Activated naive CD8-positive, alpha-beta T cell treated with anti-CD3 and anti-CD28 coated beads, Interleukin-2, amount 10 ng/mL, durations not matched to agents 7 days and 5 days (primary cell): Measurements from ENCODE around the gene CAPN15. TPM values are rescaled to one million over a fixed set of nuclear protein-coding genes. Genes with fewer than 3 reads are reported as not detected.

Experiments
- ATAC-seq: fragments of 150-1000 bp; cut with Tn5 transposase; one replicate; pipeline ENCODE4 v1.10.0; 2021; ENCODE audit warnings: low read depth, moderate library complexity
- POLR2A ChIA-PET: fragments of 350-600 bp; sonication (Branson Sonifier 250); formaldehyde crosslinking; loops from one replicate; lab custom pipeline; 2021; ENCODE audit warnings: antibody characterized with exemption; lab: Charles Lee
- DNase-seq: peaks from one replicate; pipeline ENCODE4 v3.0.0; 2021
- H3K27ac Mint-ChIP-seq: one replicate; pipeline ENCODE4 v1.8.0; 2022; ENCODE audit warnings: mild to moderate bottlenecking, mixed read lengths
- H3K27me3 Mint-ChIP-seq: one replicate; pipeline ENCODE4 v1.8.0; 2022; ENCODE audit warnings: mild to moderate bottlenecking, moderate library complexity, mixed read lengths
- H3K36me3 Mint-ChIP-seq: one replicate; pipeline ENCODE4 v1.8.0; 2021; ENCODE audit warnings: mild to moderate bottlenecking, mixed read lengths
- H3K4me1 Mint-ChIP-seq: one replicate; pipeline ENCODE4 v1.8.0; 2021; ENCODE audit warnings: mixed read lengths
- H3K4me3 Mint-ChIP-seq: one replicate; pipeline ENCODE4 v1.8.0; 2022; ENCODE audit warnings: mild to moderate bottlenecking, moderate library complexity, mixed read lengths
- H3K9me3 Mint-ChIP-seq: one replicate; pipeline ENCODE4 v1.8.0; 2021; ENCODE audit warnings: mixed read lengths
- total RNA-seq, 2 experiments: library from RNA; stranded (reverse); gene quantifications; one replicate each; pipeline ENCODE4 v1.2.3, GENCODE V29; 2021

Gene CAPN15
- total RNA-seq, 2 experiments from 2014 or later, result 83.5 to 87.4 TPM

GRCh38 chr16:582218-582613 lies 54.7 kb downstream of the CAPN15 start:
- no peak for DNase-seq
- Mint-ChIP-seq H3K36me3 (no peaks in the 10 kb centered on the region), H3K9me3 (no peaks in the 10 kb centered on the region), H3K4me3 (no peak overlapping the region), H3K27me3 (no peaks in the 10 kb centered on the region), H3K4me1 (peaks cover 3% of the 10 kb centered on the region), H3K27ac (no peak overlapping the region)
- no peak for ATAC-seq
- POLR2A ChIA-PET, result no interaction called here

- no peaks in the 10 kb centered on the region for H3K27me3 Mint-ChIP-seq
- no peaks in the 10 kb centered on the region for H3K36me3 Mint-ChIP-seq
- no peak overlapping the region for H3K27ac Mint-ChIP-seq
- ATAC-seq (no peak), DNase-seq (no peak)
- H3K4me3 Mint-ChIP-seq, result no peak overlapping the region
- POLR2A ChIA-PET, result no interaction called here
- H3K4me1 Mint-ChIP-seq, result peaks cover 3% of the 10 kb centered on the region
- no peaks in the 10 kb centered on the region for H3K9me3 Mint-ChIP-seq
Observed at GRCh38 chr16:582614-583331, 55.3 kb downstream of the CAPN15 start.

GRCh38 chr16:583470-583814 lies 55.9 kb downstream of the CAPN15 start:
- POLR2A ChIA-PET, result no interaction called here
- ATAC-seq, result no peak
- no peak overlapping the region for H3K27ac Mint-ChIP-seq
- peaks cover 6% of the 10 kb centered on the region for H3K4me1 Mint-ChIP-seq
- no peaks in the 10 kb centered on the region for H3K36me3 Mint-ChIP-seq
- no peaks in the 10 kb centered on the region for H3K9me3 Mint-ChIP-seq
- no peak for DNase-seq
- no peak overlapping the region for H3K4me3 Mint-ChIP-seq
- H3K27me3 Mint-ChIP-seq, result no peaks in the 10 kb centered on the region

- no peaks in the 10 kb centered on the region for H3K27me3 Mint-ChIP-seq
- H3K36me3 Mint-ChIP-seq, result no peaks in the 10 kb centered on the region
- H3K27ac Mint-ChIP-seq, result no peak overlapping the region
- no peaks in the 10 kb centered on the region for H3K9me3 Mint-ChIP-seq
- H3K4me1 Mint-ChIP-seq, result peaks cover 6% of the 10 kb centered on the region
- ATAC-seq (no peak), DNase-seq (no peak)
- H3K4me3 Mint-ChIP-seq, result no peak overlapping the region
- POLR2A ChIA-PET, result no interaction called here
Observed at GRCh38 chr16:583815-584591, 56.5 kb downstream of the CAPN15 start.

DNA sequence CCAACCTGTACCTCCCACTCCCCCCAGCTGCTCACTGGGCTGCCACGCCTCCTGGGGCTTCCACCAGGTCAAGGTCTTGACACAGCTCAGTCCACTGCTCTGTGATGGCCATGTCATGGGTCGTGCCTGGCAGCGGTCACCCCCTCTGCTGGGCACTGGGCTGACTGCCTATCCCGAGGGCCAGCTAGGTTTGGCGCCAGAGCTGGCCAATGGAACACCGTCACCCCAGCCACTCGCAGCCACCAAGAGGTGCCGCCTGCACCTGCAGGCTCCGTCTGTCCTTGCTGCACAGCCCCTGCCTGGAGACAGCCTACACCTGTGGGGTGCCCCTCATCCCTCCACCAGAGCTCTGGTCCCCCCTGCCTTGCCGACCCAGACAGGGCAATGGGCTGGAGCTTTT lies 57.8 kb downstream of the CAPN15 start:
- POLR2A ChIA-PET, result interaction anchor here (2.2 kb wide), 1 partner anchor 14 kb away, joined by 4 read pairs; no protein-coding TSS in a partner anchor
- no peaks in the 10 kb centered on the region for H3K36me3 Mint-ChIP-seq
- H3K9me3 Mint-ChIP-seq, result no peaks in the 10 kb centered on the region
- no peaks in the 10 kb centered on the region for H3K27me3 Mint-ChIP-seq
- DNase-seq (no peak), ATAC-seq (no peak)
- H3K4me1 Mint-ChIP-seq, result peaks cover 5% of the 10 kb centered on the region
- no peak overlapping the region for H3K4me3 Mint-ChIP-seq
- H3K27ac Mint-ChIP-seq, result no peak overlapping the region

- Mint-ChIP-seq H3K36me3 (no peaks in the 10 kb centered on the region), H3K27ac (no peak overlapping the region), H3K27me3 (no peaks in the 10 kb centered on the region), H3K4me1 (peaks cover 12% of the 10 kb centered on the region), H3K4me3 (no peak overlapping the region), H3K9me3 (no peaks in the 10 kb centered on the region)
- POLR2A ChIA-PET, result interaction anchor here (0.6 to 2.2 kb wide), 2 partner anchors 15 to 197 kb away, joined by 3 to 4 read pairs; no protein-coding TSS in a partner anchor
- ATAC-seq (no peak), DNase-seq (no peak)
Observed at GRCh38 chr16:586047-586644, 58.6 kb downstream of the CAPN15 start.

- ATAC-seq (no peak), DNase-seq (no peak)
- H3K27ac Mint-ChIP-seq, result peak overlapping the region; percentile 98
- peaks cover 13% of the 10 kb centered on the region for H3K4me1 Mint-ChIP-seq
- POLR2A ChIA-PET, result interaction anchor here (0.6 to 2.2 kb wide), 5 partner anchors 16 to 197 kb away, joined by 3 to 7 read pairs (median 4); partner anchors contain the start of genes CAPN15 and WDR90
- no peaks in the 10 kb centered on the region for H3K9me3 Mint-ChIP-seq
- peak overlapping the region; percentile 94 for H3K4me3 Mint-ChIP-seq
- H3K27me3 Mint-ChIP-seq, result no peaks in the 10 kb centered on the region
- H3K36me3 Mint-ChIP-seq, result no peaks in the 10 kb centered on the region
Observed at GRCh38 chr16:586645-587590, 59.4 kb downstream of the CAPN15 start.

- no peak for DNase-seq
- H3K9me3 Mint-ChIP-seq, result no peaks in the 10 kb centered on the region
- H3K36me3 Mint-ChIP-seq, result no peaks in the 10 kb centered on the region
- ATAC-seq, result peak; percentile 9
- peak overlapping the region; percentile 98 for H3K27ac Mint-ChIP-seq
- peak overlapping the region; percentile 94 for H3K4me3 Mint-ChIP-seq
- POLR2A ChIA-PET, result interaction anchor here (0.6 to 2.2 kb wide), 9 partner anchors 9 to 1567 kb away, joined by 3 to 8 read pairs (median 4); partner anchors contain the start of genes CAPN15, JMJD8, METTL26 and NHLRC4
- no peaks in the 10 kb centered on the region for H3K27me3 Mint-ChIP-seq
- peaks cover 17% of the 10 kb centered on the region for H3K4me1 Mint-ChIP-seq
Observed at GRCh38 chr16:588639-588888, 61.1 kb downstream of the CAPN15 start.

DNA sequence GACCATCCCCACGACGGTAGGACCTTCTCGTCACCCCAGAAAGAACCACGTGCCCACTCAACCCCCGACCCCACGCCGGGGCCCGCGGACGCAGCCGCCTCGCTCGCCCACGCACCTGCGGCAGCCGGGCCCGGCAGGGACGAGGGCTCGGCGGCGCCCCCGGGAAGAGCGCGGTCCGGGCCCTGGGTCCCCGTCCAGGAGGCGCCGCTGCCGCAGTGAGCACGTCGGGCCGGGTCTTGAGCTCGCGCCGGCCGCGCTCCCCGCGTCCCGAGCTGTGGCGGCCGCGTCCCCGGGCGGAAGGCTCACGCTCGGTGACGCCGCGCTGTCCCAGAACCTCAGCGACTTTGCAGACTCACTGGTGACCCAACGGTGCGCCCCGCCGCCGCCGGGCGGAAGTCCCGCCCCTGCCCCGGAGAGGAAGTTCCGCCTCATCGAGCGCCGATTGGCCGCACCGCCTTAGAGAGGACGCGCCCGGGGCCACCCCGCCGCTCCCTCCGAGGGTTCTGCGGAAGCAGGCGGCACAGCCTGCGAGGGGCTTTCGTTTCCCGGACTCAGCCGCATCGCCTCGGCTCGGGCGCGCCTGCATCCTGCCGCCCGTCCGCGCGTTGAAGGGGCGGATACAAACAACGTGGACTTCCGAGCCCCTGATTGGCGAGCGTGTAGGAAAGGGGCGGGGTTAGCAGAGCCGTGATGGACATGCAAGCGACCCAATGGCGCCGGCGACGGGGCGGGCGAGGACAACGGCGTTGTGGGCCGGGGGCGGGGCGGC lies 61.6 kb downstream of the CAPN15 start:
- ATAC-seq, result peak; percentile 74
- Mint-ChIP-seq H3K4me1 (peaks cover 19% of the 10 kb centered on the region), H3K27ac (peak overlapping the region; percentile 99), H3K27me3 (no peaks in the 10 kb centered on the region), H3K36me3 (no peaks in the 10 kb centered on the region), H3K4me3 (peak overlapping the region; percentile 99), H3K9me3 (no peaks in the 10 kb centered on the region)
- DNase-seq, result peak; percentile 99
- POLR2A ChIA-PET, result interaction anchor here (0.9 to 2.2 kb wide), 8 partner anchors 9 to 1566 kb away, joined by 3 to 8 read pairs (median 4); partner anchors contain the start of genes CAPN15, JMJD8, METTL26 and NHLRC4

DNA sequence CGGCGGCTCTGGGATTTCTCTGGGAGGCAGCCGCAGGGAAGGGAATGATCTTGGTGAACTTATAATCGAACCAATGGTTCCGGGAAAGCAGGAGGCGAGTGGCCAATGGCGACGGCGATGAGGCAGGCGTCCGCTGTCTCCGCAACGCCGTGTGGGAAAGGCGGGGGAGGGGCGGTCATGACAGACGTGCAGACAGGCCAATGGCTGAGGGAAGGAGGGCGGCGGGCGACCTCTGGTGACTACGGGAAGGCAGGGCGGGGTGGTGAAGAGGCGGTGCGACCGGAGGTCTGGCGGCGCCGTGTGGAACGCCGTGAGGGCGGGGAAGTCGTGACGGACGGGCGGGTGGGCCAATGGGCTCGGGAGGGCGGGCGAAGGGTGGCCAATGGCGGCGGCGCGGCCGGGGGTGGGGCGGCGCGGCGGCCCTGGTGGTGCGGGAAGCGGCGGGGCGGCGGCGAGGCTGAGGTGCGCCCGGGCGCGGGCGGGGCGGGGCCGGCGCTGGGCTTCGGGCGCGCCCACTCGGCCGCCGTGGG lies 62.2 kb downstream of the CAPN15 start, which contains the start of gene RAB40C:
RAB40C (plus strand) TSS at position 409 of the 530 bp plus-strand sequence. CDS start 226 bp downstream, outside the sequence.
- Mint-ChIP-seq H3K9me3 (no peaks in the 10 kb centered on the region), H3K27me3 (no peaks in the 10 kb centered on the region), H3K4me1 (peaks cover 19% of the 10 kb centered on the region), H3K36me3 (no peaks in the 10 kb centered on the region), H3K4me3 (peak within 1 kb of the TSS; percentile 99), H3K27ac (peak within 1 kb of the TSS; percentile 99)
- POLR2A ChIA-PET, result interaction anchor here (1.0 to 1.3 kb wide), 2 partner anchors 9 to 47 kb away, joined by 5 read pairs; no protein-coding TSS in a partner anchor
- peak; percentile 85 for ATAC-seq
- peak; percentile 97 for DNase-seq

GRCh38 chr16:590188-590814 lies 62.8 kb downstream of the CAPN15 start:
- no peak for DNase-seq
- peak overlapping the region; percentile 67 for H3K27ac Mint-ChIP-seq
- no peaks in the 10 kb centered on the region for H3K27me3 Mint-ChIP-seq
- H3K9me3 Mint-ChIP-seq, result no peaks in the 10 kb centered on the region
- H3K4me1 Mint-ChIP-seq, result peaks cover 19% of the 10 kb centered on the region
- H3K36me3 Mint-ChIP-seq, result no peaks in the 10 kb centered on the region
- ATAC-seq, result peak; percentile 2
- POLR2A ChIA-PET, result interaction anchor here (1.0 to 1.3 kb wide), 2 partner anchors 8 to 46 kb away, joined by 5 read pairs; no protein-coding TSS in a partner anchor
- H3K4me3 Mint-ChIP-seq, result peak overlapping the region; percentile 83
